ENCODE results near the gene ALX3.

ALX3 gene

DNA sequence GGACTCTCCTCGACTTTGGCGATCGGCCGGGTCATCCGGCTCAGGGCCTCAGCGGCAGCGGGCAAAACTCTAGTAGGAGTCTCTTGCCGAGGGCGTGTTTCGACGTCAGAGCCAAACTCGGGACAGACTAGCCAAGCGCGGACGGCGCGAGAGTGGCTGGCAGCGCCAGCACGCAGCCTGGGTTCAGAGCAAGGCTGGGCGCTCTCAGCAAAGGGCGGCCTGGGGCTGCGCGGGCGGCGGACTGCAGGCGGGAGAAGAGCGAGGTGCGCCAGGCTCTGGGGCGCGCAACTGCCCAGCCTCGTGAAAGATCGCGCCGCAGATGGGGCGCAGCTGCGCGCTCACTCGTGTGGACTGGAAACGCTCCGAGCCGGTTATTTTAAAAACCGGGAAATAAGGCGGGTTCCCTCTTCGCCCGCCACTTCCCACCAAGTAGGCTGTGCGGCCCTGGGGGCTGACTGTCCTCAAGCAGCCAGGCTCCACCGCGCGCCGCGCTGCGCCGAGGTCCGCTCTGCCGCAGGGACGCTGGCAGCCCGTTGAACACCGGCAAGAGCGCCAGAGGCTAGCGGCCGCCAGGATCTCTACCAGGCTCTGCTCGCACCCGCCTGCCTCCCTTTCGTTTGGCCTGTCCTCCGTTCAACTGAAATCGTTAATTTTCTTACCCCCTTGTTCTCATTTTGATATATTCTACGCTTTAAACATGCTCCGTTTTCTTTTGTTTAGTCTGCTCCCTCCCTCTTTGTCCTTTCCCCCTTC lies 2.4 kb downstream of the ALX3 start:
- Histone ChIP-seq H3K18ac (ENCODE audit: low read length) (peak overlapping the region; percentile 67), H3K27me3 (ENCODE audit: control insufficient read depth in 3 of 3, insufficient read depth in 3 of 3, low read depth in 1 of 3, low read length in 3 of 3) (peaks cover 38 to 80% (median 68%) of the 10 kb centered on the region in 3 experiments), H2BK15ac (ENCODE audit: low read length) (no peak overlapping the region), H3K9me3 (replicated peaks in 1 of 2; ENCODE audit: control insufficient read depth in 2 of 2, insufficient read depth in 1 of 2, low read depth in 1 of 2, low read length in 2 of 2) (peaks cover 4 to 6% of the 10 kb centered on the region in 2 donors), H3K27ac (replicated peaks; ENCODE audit: low read length) (no peak overlapping the region), H3K4me3 (ENCODE audit: low read length in 2 of 2) (peak overlapping the region in 1 of 2 donors; percentile 29), H2BK12ac (ENCODE audit: low read length) (peak overlapping the region; percentile 12), H2AFZ (ENCODE audit: low read length) (peak overlapping the region; percentile 59), H2BK120ac (ENCODE audit: low read depth, low read length) (no peak overlapping the region), H4K91ac (ENCODE audit: low read depth, low read length, poor library complexity) (no peak overlapping the region), H3K14ac (ENCODE audit: low read length) (no peak overlapping the region), H4K8ac (ENCODE audit: low read depth, low read length) (no peak overlapping the region), H3K23ac (ENCODE audit: low read depth, low read length, poor library complexity) (peak overlapping the region; percentile 76), H3K9ac (ENCODE audit: low read depth, low read length, poor library complexity) (peak overlapping the region; percentile 15), H3K4me1 (ENCODE audit: control insufficient read depth in 2 of 2, insufficient read depth in 1 of 2, low read depth in 1 of 2, low read length in 2 of 2) (peaks cover 0 to 7% of the 10 kb centered on the region in 2 donors), H3K4ac (ENCODE audit: low read length) (no peak overlapping the region), H2AK5ac (ENCODE audit: low read depth, low read length) (peak overlapping the region; percentile 74), H3K79me1 (ENCODE audit: low read depth, low read length) (no peaks in the 10 kb centered on the region), H2BK5ac (ENCODE audit: low read length) (no peak overlapping the region), H3K4me2 (ENCODE audit: insufficient read depth, low read length, poor library complexity, severe bottlenecking) (peak overlapping the region; percentile 52), H3K36me3 (replicated peaks in 1 of 2; ENCODE audit: control insufficient read depth in 2 of 2, insufficient read depth in 2 of 2, low read length in 2 of 2) (no peaks in the 10 kb centered on the region)
- no CpG with 5 or more reads among the region's 68 CpGs for WGBS, 2 donors (ENCODE audit: extremely low coverage in 2 of 2, insufficient read length in 2 of 2, insufficient replicate concordance in 1 of 2)
- no peak for DNase-seq (ENCODE audit: low spot score)

DNA sequence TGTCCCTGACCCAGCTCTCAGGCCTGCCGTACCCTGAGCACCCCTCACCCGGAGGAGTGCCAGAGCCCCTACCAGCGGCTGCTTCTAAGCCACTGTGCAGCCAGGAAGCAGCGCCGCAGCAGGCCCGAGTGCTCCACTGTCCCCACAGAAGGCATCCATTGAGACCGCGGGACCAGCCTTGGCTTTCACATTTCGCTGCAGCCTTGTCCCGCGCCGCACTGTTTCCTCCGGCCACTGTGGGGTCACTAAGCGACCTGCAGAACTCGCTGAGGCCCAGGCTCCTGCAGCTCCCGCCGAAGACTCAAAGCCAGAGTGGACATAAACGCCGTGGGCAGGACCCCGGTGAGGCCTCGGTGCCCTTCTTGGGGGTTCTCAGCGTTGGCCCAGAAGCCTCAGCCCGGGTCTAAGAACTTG lies 3.0 kb downstream of the ALX3 start:
- peaks cover 0 to 10% of the 10 kb centered on the region in 2 donors for H3K4me1 ChIP-seq (ENCODE audit: control insufficient read depth in 2 of 2, insufficient read depth in 1 of 2, low read depth in 1 of 2, low read length in 2 of 2)
- H3K18ac ChIP-seq (ENCODE audit: low read length), result peak overlapping the region; percentile 72
- no peak overlapping the region for H2BK5ac ChIP-seq (ENCODE audit: low read length)
- no peak overlapping the region for H3K14ac ChIP-seq (ENCODE audit: low read length)
- no peak for DNase-seq (ENCODE audit: low spot score)
- no peak overlapping the region for H3K9ac ChIP-seq (ENCODE audit: low read depth, low read length, poor library complexity)
- peak overlapping the region; percentile 56 for H3K23ac ChIP-seq (ENCODE audit: low read depth, low read length, poor library complexity)
- H3K4me3 ChIP-seq (ENCODE audit: low read length in 2 of 2), result no peak overlapping the region
- H2AK5ac ChIP-seq (ENCODE audit: low read depth, low read length), result peak overlapping the region; percentile 74
- WGBS, 2 donors (ENCODE audit: extremely low coverage in 2 of 2, insufficient read length in 2 of 2, insufficient replicate concordance in 1 of 2), result no CpG with 5 or more reads among the region's 23 CpGs
- H3K27me3 ChIP-seq (ENCODE audit: control insufficient read depth in 3 of 3, insufficient read depth in 3 of 3, low read depth in 1 of 3, low read length in 3 of 3), result peaks cover 38 to 75% (median 67%) of the 10 kb centered on the region in 3 experiments
- no peaks in the 10 kb centered on the region for H3K36me3 ChIP-seq (replicated peaks in 1 of 2; ENCODE audit: control insufficient read depth in 2 of 2, insufficient read depth in 2 of 2, low read length in 2 of 2)
- no peak overlapping the region for H2BK120ac ChIP-seq (ENCODE audit: low read depth, low read length)
- no peak overlapping the region for H4K91ac ChIP-seq (ENCODE audit: low read depth, low read length, poor library complexity)
- peaks cover 4 to 6% of the 10 kb centered on the region in 2 donors for H3K9me3 ChIP-seq (replicated peaks in 1 of 2; ENCODE audit: control insufficient read depth in 2 of 2, insufficient read depth in 1 of 2, low read depth in 1 of 2, low read length in 2 of 2)
- no peaks in the 10 kb centered on the region for H3K79me1 ChIP-seq (ENCODE audit: low read depth, low read length)
- H3K27ac ChIP-seq (replicated peaks; ENCODE audit: low read length), result no peak overlapping the region
- H2BK12ac ChIP-seq (ENCODE audit: low read length), result no peak overlapping the region
- no peak overlapping the region for H3K4ac ChIP-seq (ENCODE audit: low read length)
- no peak overlapping the region for H4K8ac ChIP-seq (ENCODE audit: low read depth, low read length)
- no peak overlapping the region for H2BK15ac ChIP-seq (ENCODE audit: low read length)
- H2AFZ ChIP-seq (ENCODE audit: low read length), result peak overlapping the region; percentile 59
- peak overlapping the region; percentile 52 for H3K4me2 ChIP-seq (ENCODE audit: insufficient read depth, low read length, poor library complexity, severe bottlenecking)

DNA sequence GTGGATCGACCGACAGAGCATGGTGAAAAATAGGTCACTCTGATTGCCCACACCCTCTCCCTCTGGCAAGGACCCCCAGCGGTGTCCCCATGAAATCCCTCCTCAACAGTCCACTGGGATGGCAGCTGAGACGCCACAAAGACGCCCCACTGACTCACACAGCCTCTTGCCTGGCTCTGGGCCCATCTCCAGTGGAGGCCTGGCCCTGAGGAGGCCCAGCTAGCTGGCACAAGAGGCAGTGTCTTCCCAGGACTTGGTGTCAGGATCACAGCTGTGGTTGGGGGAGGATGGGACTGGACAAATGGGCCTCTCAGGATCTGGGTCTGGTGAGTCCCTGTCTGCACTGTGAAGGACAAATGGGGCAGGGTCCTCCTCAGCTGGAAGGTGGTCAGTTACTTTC lies 4.6 kb downstream of the ALX3 start:
- H3K4me2 ChIP-seq (ENCODE audit: insufficient read depth, low read length, poor library complexity, severe bottlenecking), result no peak overlapping the region
- H3K4me1 ChIP-seq (ENCODE audit: control insufficient read depth in 2 of 2, insufficient read depth in 1 of 2, low read depth in 1 of 2, low read length in 2 of 2), result peaks cover 0 to 11% of the 10 kb centered on the region in 2 donors
- no peak overlapping the region for H3K9ac ChIP-seq (ENCODE audit: low read depth, low read length, poor library complexity)
- no peak overlapping the region for H3K23ac ChIP-seq (ENCODE audit: low read depth, low read length, poor library complexity)
- no peak overlapping the region for H3K4me3 ChIP-seq (ENCODE audit: low read length in 2 of 2)
- no peak overlapping the region for H3K4ac ChIP-seq (ENCODE audit: low read length)
- H3K79me1 ChIP-seq (ENCODE audit: low read depth, low read length), result no peaks in the 10 kb centered on the region
- H2BK12ac ChIP-seq (ENCODE audit: low read length), result no peak overlapping the region
- peaks cover 4 to 6% of the 10 kb centered on the region in 2 donors for H3K9me3 ChIP-seq (replicated peaks in 1 of 2; ENCODE audit: control insufficient read depth in 2 of 2, insufficient read depth in 1 of 2, low read depth in 1 of 2, low read length in 2 of 2)
- DNase-seq (ENCODE audit: low spot score), result no peak
- H2BK5ac ChIP-seq (ENCODE audit: low read length), result no peak overlapping the region
- no peak overlapping the region for H2AFZ ChIP-seq (ENCODE audit: low read length)
- no peak overlapping the region for H4K91ac ChIP-seq (ENCODE audit: low read depth, low read length, poor library complexity)
- H2AK5ac ChIP-seq (ENCODE audit: low read depth, low read length), result no peak overlapping the region
- no peak overlapping the region for H2BK15ac ChIP-seq (ENCODE audit: low read length)
- no peak overlapping the region for H4K8ac ChIP-seq (ENCODE audit: low read depth, low read length)
- no peak overlapping the region for H3K27ac ChIP-seq (replicated peaks; ENCODE audit: low read length)
- no CpG with 5 or more reads among the region's 5 CpGs for WGBS, 2 donors (ENCODE audit: extremely low coverage in 2 of 2, insufficient read length in 2 of 2, insufficient replicate concordance in 1 of 2)
- H3K14ac ChIP-seq (ENCODE audit: low read length), result no peak overlapping the region
- no peak overlapping the region for H2BK120ac ChIP-seq (ENCODE audit: low read depth, low read length)
- peaks cover 37 to 58% (median 51%) of the 10 kb centered on the region in 3 experiments for H3K27me3 ChIP-seq (ENCODE audit: control insufficient read depth in 3 of 3, insufficient read depth in 3 of 3, low read depth in 1 of 3, low read length in 3 of 3)
- H3K18ac ChIP-seq (ENCODE audit: low read length), result no peak overlapping the region
- peaks cover 5 to 11% of the 10 kb centered on the region in 2 donors for H3K36me3 ChIP-seq (replicated peaks in 1 of 2; ENCODE audit: control insufficient read depth in 2 of 2, insufficient read depth in 2 of 2, low read length in 2 of 2)

DNA sequence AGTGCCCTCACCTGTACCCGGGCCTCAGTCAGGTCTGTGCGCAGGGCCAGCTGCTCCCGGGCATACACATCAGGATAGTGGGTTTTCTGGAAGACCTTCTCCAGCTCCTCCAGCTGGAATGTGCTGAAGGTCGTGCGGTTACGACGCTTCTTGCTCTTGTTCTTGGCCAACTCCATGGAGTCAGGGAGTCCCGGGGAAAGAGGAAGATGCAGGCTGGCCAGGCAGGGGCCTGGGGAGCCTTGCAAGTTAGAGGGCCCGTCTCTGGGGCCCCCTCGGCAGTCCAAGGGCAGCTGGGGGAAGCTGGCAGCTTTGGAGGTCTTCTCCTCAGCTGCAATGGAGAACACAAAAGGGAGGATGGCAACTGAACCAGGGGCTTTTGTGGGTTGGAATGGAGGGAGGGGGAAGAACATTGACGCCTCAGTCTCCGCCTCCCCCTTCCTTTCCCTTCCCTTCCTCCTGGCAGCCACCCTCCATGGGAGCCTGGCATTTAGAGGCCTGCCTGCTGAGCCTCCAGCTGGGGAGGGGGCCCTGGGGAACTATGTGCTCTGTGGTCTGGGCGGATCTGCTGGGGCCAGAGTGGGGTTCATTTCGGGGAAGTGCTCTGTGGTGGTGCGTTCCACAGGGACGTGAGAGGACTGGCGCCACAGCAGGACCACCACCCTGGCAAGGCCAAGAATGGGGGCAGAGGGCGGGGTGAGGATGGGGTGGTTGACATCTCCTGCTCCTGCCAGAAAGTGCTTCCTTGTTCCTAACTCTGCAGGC lies 5.7 kb downstream of the ALX3 start:
- H3K9me3 ChIP-seq (replicated peaks in 1 of 2; ENCODE audit: control insufficient read depth in 2 of 2, insufficient read depth in 1 of 2, low read depth in 1 of 2, low read length in 2 of 2), result peaks cover 4 to 6% of the 10 kb centered on the region in 2 donors
- H3K4me3 ChIP-seq (ENCODE audit: low read length in 2 of 2), result no peak overlapping the region
- H2BK5ac ChIP-seq (ENCODE audit: low read length), result no peak overlapping the region
- H3K4me1 ChIP-seq (ENCODE audit: control insufficient read depth in 2 of 2, insufficient read depth in 1 of 2, low read depth in 1 of 2, low read length in 2 of 2), result peaks cover 0 to 6% of the 10 kb centered on the region in 2 donors
- no peak overlapping the region for H3K4me2 ChIP-seq (ENCODE audit: insufficient read depth, low read length, poor library complexity, severe bottlenecking)
- H3K36me3 ChIP-seq (replicated peaks in 1 of 2; ENCODE audit: control insufficient read depth in 2 of 2, insufficient read depth in 2 of 2, low read length in 2 of 2), result peaks cover 8 to 18% of the 10 kb centered on the region in 2 donors
- H4K8ac ChIP-seq (ENCODE audit: low read depth, low read length), result no peak overlapping the region
- H2BK120ac ChIP-seq (ENCODE audit: low read depth, low read length), result no peak overlapping the region
- no peak overlapping the region for H3K27ac ChIP-seq (replicated peaks; ENCODE audit: low read length)
- WGBS, 2 donors (ENCODE audit: extremely low coverage in 2 of 2, insufficient read length in 2 of 2, insufficient replicate concordance in 1 of 2), result no CpG with 5 or more reads among the region's 18 CpGs
- H2BK15ac ChIP-seq (ENCODE audit: low read length), result no peak overlapping the region
- no peak overlapping the region for H3K9ac ChIP-seq (ENCODE audit: low read depth, low read length, poor library complexity)
- H3K4ac ChIP-seq (ENCODE audit: low read length), result no peak overlapping the region
- H2BK12ac ChIP-seq (ENCODE audit: low read length), result no peak overlapping the region
- peak overlapping the region; percentile 67 for H3K14ac ChIP-seq (ENCODE audit: low read length)
- peaks cover 30 to 49% (median 41%) of the 10 kb centered on the region in 3 experiments for H3K27me3 ChIP-seq (ENCODE audit: control insufficient read depth in 3 of 3, insufficient read depth in 3 of 3, low read depth in 1 of 3, low read length in 3 of 3)
- H4K91ac ChIP-seq (ENCODE audit: low read depth, low read length, poor library complexity), result no peak overlapping the region
- no peak for DNase-seq (ENCODE audit: low spot score)
- peak overlapping the region; percentile 17 for H2AK5ac ChIP-seq (ENCODE audit: low read depth, low read length)
- H2AFZ ChIP-seq (ENCODE audit: low read length), result no peak overlapping the region
- H3K18ac ChIP-seq (ENCODE audit: low read length), result peak overlapping the region; percentile 25
- H3K79me1 ChIP-seq (ENCODE audit: low read depth, low read length), result no peaks in the 10 kb centered on the region
- no peak overlapping the region for H3K23ac ChIP-seq (ENCODE audit: low read depth, low read length, poor library complexity)
